GM21717 (cell line): ENCODE data around the gene FAT3.

Source experiments
- ATAC-seq: cut with Tn5 transposase; IDR thresholded peaks from one replicate; pipeline ENCODE4 v1.9.1; 2021; ENCODE audit warnings: mild to moderate bottlenecking, moderate library complexity; ENCODE audit not compliant: unreplicated experiment

Gene FAT3

GRCh38 chr11:92224407-92225124 lies at the start of gene FAT3:
Gene FAT3, plus strand, starts transcription at chr11:92224818. Its CDS starts 127,295 bp downstream, at chr11:92352113.
- ATAC-seq, result no peak

- no peak for ATAC-seq
Measured at GRCh38 chr11:92179017-92179670, 45.5 kb upstream of the FAT3 start.

- ATAC-seq, result no peak
Measured at GRCh38 chr11:92180226-92180625, 44.4 kb upstream of the FAT3 start.

GRCh38 chr11:92180664-92181251 lies 43.9 kb upstream of the FAT3 start:
- no peak for ATAC-seq

- no peak for ATAC-seq
Measured at GRCh38 chr11:92190535-92191206, 33.9 kb upstream of the FAT3 start.

GRCh38 chr11:92192141-92192540 lies 32.5 kb upstream of the FAT3 start:
- ATAC-seq, result no peak

GRCh38 chr11:92198268-92198667 lies 26.4 kb upstream of the FAT3 start:
- no peak for ATAC-seq

GRCh38 chr11:92199991-92200390 lies 24.6 kb upstream of the FAT3 start:
- no peak for ATAC-seq

GRCh38 chr11:92204731-92205130 lies 19.9 kb upstream of the FAT3 start:
- ATAC-seq, result no peak

- ATAC-seq, result no peak
Measured at GRCh38 chr11:92206441-92206840, 18.2 kb upstream of the FAT3 start.

- no peak for ATAC-seq
Measured at GRCh38 chr11:92211576-92212167, 12.9 kb upstream of the FAT3 start.

- ATAC-seq, result no peak
Measured at GRCh38 chr11:92212530-92212929, 12.1 kb upstream of the FAT3 start.

- no peak for ATAC-seq
Measured at GRCh38 chr11:92216789-92217188, 7.8 kb upstream of the FAT3 start.

GRCh38 chr11:92219476-92219875 lies 5.1 kb upstream of the FAT3 start:
- ATAC-seq, result no peak

- no peak for ATAC-seq
Measured at GRCh38 chr11:92222701-92223100, 1.9 kb upstream of the FAT3 start.

GRCh38 chr11:92224054-92224406 lies 588 bp upstream of the FAT3 start:
- ATAC-seq, result no peak

GRCh38 chr11:92225125-92225567 lies 528 bp downstream of the FAT3 start:
- no peak for ATAC-seq

- ATAC-seq, result no peak
Measured at GRCh38 chr11:92225568-92226330, 1.1 kb downstream of the FAT3 start.

- ATAC-seq, result no peak
Measured at GRCh38 chr11:92226331-92227229, 2.0 kb downstream of the FAT3 start.
